Neuronal stem cell (in vitro differentiated cells): ENCODE measurements around the gene BGN.

Source experiments
- DNase-seq: peaks from one replicate; pipeline ENCODE4 v3.0.0-alpha.2; 2013; ENCODE audit warnings: low spot score
- H2AFZ ChIP-seq: one replicate; pipeline ENCODE4 v1.6.1; 2013; ENCODE audit warnings: mild to moderate bottlenecking, low read length, inconsistent platforms
- H2AK5ac ChIP-seq: 2 replicates; pipeline ENCODE4 v1.6.1; 2013; ENCODE audit warnings: low read depth, mild to moderate bottlenecking, inconsistent platforms, low read length, moderate library complexity, mixed read lengths
- H2BK120ac ChIP-seq: 2 replicates; pipeline ENCODE4 v1.6.1; 2013; ENCODE audit warnings: low read depth, mild to moderate bottlenecking, inconsistent platforms, low read length, moderate library complexity, mixed read lengths
- H2BK12ac ChIP-seq: one replicate; pipeline ENCODE4 v1.6.1; 2013; ENCODE audit warnings: low read length, inconsistent platforms
- H2BK15ac ChIP-seq: 2 replicates; pipeline ENCODE4 v1.6.1; 2013; ENCODE audit warnings: mild to moderate bottlenecking, low read length, inconsistent platforms, mixed read lengths
- H2BK5ac ChIP-seq: one replicate; pipeline ENCODE4 v1.6.1; 2013; ENCODE audit warnings: inconsistent platforms, mild to moderate bottlenecking, low read length, moderate library complexity
- H3K14ac ChIP-seq: one replicate; pipeline ENCODE4 v1.6.1; 2013; ENCODE audit warnings: low read length, inconsistent platforms
- H3K18ac ChIP-seq: 2 replicates; pipeline ENCODE4 v1.6.1; 2013; ENCODE audit warnings: low read length, inconsistent platforms
- H3K23ac ChIP-seq: 2 replicates; pipeline ENCODE4 v1.6.1; 2013; ENCODE audit warnings: low read depth, mild to moderate bottlenecking, mixed read lengths, low read length, inconsistent platforms; ENCODE audit not compliant: poor library complexity
- H3K27ac ChIP-seq: replicated peaks from 3 replicates; pipeline ENCODE4 v1.5.1; 2013; ENCODE audit warnings: low read length, inconsistent platforms
- H3K27me3 ChIP-seq, 3 experiments: 2 replicates each; pipeline ENCODE4 v1.6.1; 2013; ENCODE audit warnings: low read length in 3 of 3, mild to moderate bottlenecking in 2 of 3, inconsistent platforms in 1 of 3, low read depth in 1 of 3, mixed read lengths in 1 of 3, moderate library complexity in 1 of 3; ENCODE audit not compliant: control insufficient read depth in 3 of 3, insufficient read depth in 3 of 3
- H3K36me3 ChIP-seq, 2 donors: replicated peaks in 1 of 2; 2 replicates each; pipeline ENCODE4 v1.6.1; 2013; ENCODE audit warnings: low read length in 2 of 2; ENCODE audit not compliant: control insufficient read depth in 2 of 2, insufficient read depth in 2 of 2
- H3K4ac ChIP-seq: 2 replicates; pipeline ENCODE4 v1.6.1; 2013; ENCODE audit warnings: inconsistent platforms, mild to moderate bottlenecking, low read length, moderate library complexity
- H3K4me1 ChIP-seq, 2 donors: 1 replicate in 1 of 2; 2 replicates in 1 of 2; pipeline ENCODE4 v1.6.1; 2013; ENCODE audit warnings: low read length in 2 of 2, low read depth in 1 of 2; ENCODE audit not compliant: control insufficient read depth in 2 of 2, insufficient read depth in 1 of 2
- H3K4me2 ChIP-seq: one replicate; pipeline ENCODE4 v1.6.1; 2013; ENCODE audit warnings: mild to moderate bottlenecking, low read length, inconsistent platforms; ENCODE audit not compliant: insufficient read depth, poor library complexity, severe bottlenecking
- H3K4me3 ChIP-seq, 2 donors: 2 replicates each; pipeline ENCODE4 v1.5.1; 2013; ENCODE audit warnings: low read length in 2 of 2, mild to moderate bottlenecking in 2 of 2, inconsistent platforms in 1 of 2, moderate library complexity in 1 of 2
- H3K79me1 ChIP-seq: one replicate; pipeline ENCODE4 v1.6.1; 2013; ENCODE audit warnings: low read depth, mild to moderate bottlenecking, inconsistent platforms, low read length, moderate library complexity
- H3K9ac ChIP-seq: one replicate; pipeline ENCODE4 v1.6.1; 2013; ENCODE audit warnings: mild to moderate bottlenecking, low read depth, low read length, inconsistent platforms; ENCODE audit not compliant: poor library complexity
- H3K9me3 ChIP-seq, 2 donors: replicated peaks in 1 of 2; 2 replicates each; pipeline versions ENCODE3 to v1.6.1; 2013; ENCODE audit warnings: low read length in 2 of 2, mild to moderate bottlenecking in 2 of 2, inconsistent platforms in 1 of 2, low read depth in 1 of 2, mixed read lengths in 1 of 2, moderate library complexity in 1 of 2; ENCODE audit not compliant: control insufficient read depth in 2 of 2, insufficient read depth in 1 of 2
- H4K8ac ChIP-seq: one replicate; pipeline ENCODE4 v1.6.1; 2013; ENCODE audit warnings: low read depth, mild to moderate bottlenecking, inconsistent platforms, low read length, moderate library complexity
- H4K91ac ChIP-seq: one replicate; pipeline ENCODE4 v1.6.1; 2013; ENCODE audit warnings: low read length, low read depth, mild to moderate bottlenecking, inconsistent platforms; ENCODE audit not compliant: poor library complexity
- WGBS, 2 donors: extraction: QIAGEN DNeasy Blood & Tissue Kit; methylation state at CpG; one replicate each; pipeline ENCODE4 v1.1.7; 2013; ENCODE audit warnings: missing lambda C conversion rate in 2 of 2, mixed read lengths in 1 of 2; ENCODE audit not compliant: insufficient read length in 2 of 2, insufficient replicate concordance in 1 of 2; ENCODE audit errors: extremely low coverage in 2 of 2; 5-methylcytosine and 5-hydroxymethylcytosine counted together

The BGN gene

DNA sequence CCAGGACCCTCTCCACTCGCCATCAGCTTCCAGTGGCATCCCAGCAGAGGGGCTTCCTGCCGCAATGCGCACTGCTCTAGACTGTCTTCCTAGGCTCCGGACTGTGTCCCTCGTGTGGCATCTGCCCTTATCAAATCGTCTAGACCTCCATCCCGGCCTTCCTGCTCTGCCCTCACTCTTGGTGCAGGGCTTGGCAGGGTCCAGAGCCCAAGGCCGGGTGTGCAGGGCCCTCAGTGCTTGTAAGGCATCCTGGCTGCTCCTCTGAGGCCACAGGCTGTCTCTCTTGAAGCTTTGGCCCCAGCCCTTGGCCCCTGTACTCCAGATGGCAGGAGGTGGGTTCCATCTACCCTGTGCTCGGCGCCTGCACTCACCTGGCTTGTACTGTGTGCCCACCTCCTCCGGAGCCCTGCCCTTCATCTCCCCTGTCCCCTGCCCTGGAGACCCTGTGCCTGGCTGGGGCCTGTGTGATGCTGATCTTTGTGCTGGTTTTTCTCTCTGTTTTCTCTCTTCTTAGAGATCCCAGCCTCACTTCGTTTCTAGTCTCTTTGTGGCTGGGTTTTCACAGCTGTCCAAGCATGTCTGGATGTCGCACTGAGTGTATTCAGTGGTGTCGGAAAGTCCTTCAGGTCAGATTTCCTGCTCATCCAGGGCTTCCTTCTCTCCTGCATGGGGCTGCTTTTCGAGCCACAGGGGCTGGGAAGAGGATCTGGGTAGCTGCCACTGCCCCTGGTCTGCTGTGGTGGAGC is 45.2 kb upstream of the BGN start:
- H3K27ac ChIP-seq, result no peak overlapping the region
- no peak overlapping the region for H2BK15ac ChIP-seq
- no peak overlapping the region for H4K91ac ChIP-seq
- H3K9ac ChIP-seq, result no peak overlapping the region
- no peak overlapping the region for H3K23ac ChIP-seq
- no peaks in the 10 kb centered on the region for H3K4me1 ChIP-seq
- peaks cover 2 to 12% of the 10 kb centered on the region in 2 donors for H3K36me3 ChIP-seq
- H2AK5ac ChIP-seq, result no peak overlapping the region
- H2BK5ac ChIP-seq, result no peak overlapping the region
- H3K4me3 ChIP-seq, result no peak overlapping the region
- H3K4me2 ChIP-seq, result no peak overlapping the region
- H3K79me1 ChIP-seq, result peaks cover 1% of the 10 kb centered on the region
- no peak for DNase-seq
- no peak overlapping the region for H2BK12ac ChIP-seq
- no peak overlapping the region for H2BK120ac ChIP-seq
- no peak overlapping the region for H4K8ac ChIP-seq
- H3K14ac ChIP-seq, result no peak overlapping the region
- no peaks in the 10 kb centered on the region for H3K9me3 ChIP-seq
- H3K4ac ChIP-seq, result no peak overlapping the region
- WGBS, 2 donors, result no CpG with 5 or more reads among the region's 15 CpGs
- peaks cover 0 to 17% (median 0%) of the 10 kb centered on the region in 3 experiments for H3K27me3 ChIP-seq
- H3K18ac ChIP-seq, result no peak overlapping the region
- no peak overlapping the region for H2AFZ ChIP-seq

- H3K23ac ChIP-seq, result no peak overlapping the region
- H3K18ac ChIP-seq, result no peak overlapping the region
- H4K8ac ChIP-seq, result no peak overlapping the region
- H3K14ac ChIP-seq, result no peak overlapping the region
- no peak overlapping the region for H2AK5ac ChIP-seq
- DNase-seq, result no peak
- H3K9ac ChIP-seq, result no peak overlapping the region
- H3K4me1 ChIP-seq, result no peaks in the 10 kb centered on the region
- peaks cover 1% of the 10 kb centered on the region for H3K79me1 ChIP-seq
- H3K4ac ChIP-seq, result no peak overlapping the region
- no CpG with 5 or more reads among the region's 26 CpGs for WGBS, 2 donors
- H3K36me3 ChIP-seq, result peaks cover 2 to 15% of the 10 kb centered on the region in 2 donors
- H3K27me3 ChIP-seq, result peaks cover 0 to 17% (median 0%) of the 10 kb centered on the region in 3 experiments
- no peak overlapping the region for H2BK15ac ChIP-seq
- no peak overlapping the region for H2BK120ac ChIP-seq
- no peak overlapping the region for H2AFZ ChIP-seq
- no peak overlapping the region for H3K4me3 ChIP-seq
- H3K4me2 ChIP-seq, result no peak overlapping the region
- H2BK12ac ChIP-seq, result no peak overlapping the region
- H3K27ac ChIP-seq, result no peak overlapping the region
- no peaks in the 10 kb centered on the region for H3K9me3 ChIP-seq
- no peak overlapping the region for H2BK5ac ChIP-seq
- H4K91ac ChIP-seq, result no peak overlapping the region
These were observed 44.4 kb upstream of the BGN start for GRCh38 chrX:153450114-153450948.

DNA sequence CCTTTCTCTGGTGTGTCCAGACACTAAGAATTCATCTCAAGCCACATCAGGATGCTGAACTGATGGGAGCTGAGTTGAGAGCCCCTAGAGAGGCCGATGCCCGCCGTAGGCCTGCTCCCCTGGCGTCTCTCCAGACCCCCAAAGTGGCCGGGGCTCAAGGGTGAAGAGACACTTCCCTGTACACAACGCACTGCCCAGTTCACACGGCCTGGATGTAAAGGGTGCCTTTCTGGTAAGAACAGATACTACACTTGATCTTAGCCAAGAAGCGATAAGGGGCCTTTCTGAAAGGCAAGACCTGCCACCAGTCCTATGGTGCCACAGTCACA is 43.9 kb upstream of the BGN start:
- no peak overlapping the region for H3K14ac ChIP-seq
- H2BK15ac ChIP-seq, result no peak overlapping the region
- H2AFZ ChIP-seq, result no peak overlapping the region
- H3K18ac ChIP-seq, result no peak overlapping the region
- no peak overlapping the region for H3K27ac ChIP-seq
- no peak overlapping the region for H2AK5ac ChIP-seq
- H3K4ac ChIP-seq, result no peak overlapping the region
- H3K9me3 ChIP-seq, result no peaks in the 10 kb centered on the region
- H2BK5ac ChIP-seq, result no peak overlapping the region
- no peak overlapping the region for H4K91ac ChIP-seq
- DNase-seq, result no peak
- WGBS, 2 donors, result no CpG with 5 or more reads among the region's 8 CpGs
- no peaks in the 10 kb centered on the region for H3K4me1 ChIP-seq
- peaks cover 2 to 15% of the 10 kb centered on the region in 2 donors for H3K36me3 ChIP-seq
- no peak overlapping the region for H4K8ac ChIP-seq
- no peak overlapping the region for H3K4me2 ChIP-seq
- no peak overlapping the region for H3K9ac ChIP-seq
- H3K4me3 ChIP-seq, result no peak overlapping the region
- no peak overlapping the region for H2BK120ac ChIP-seq
- H3K23ac ChIP-seq, result no peak overlapping the region
- no peak overlapping the region for H2BK12ac ChIP-seq
- peaks cover 1% of the 10 kb centered on the region for H3K79me1 ChIP-seq
- H3K27me3 ChIP-seq, result peaks cover 0 to 17% (median 0%) of the 10 kb centered on the region in 3 experiments

DNA sequence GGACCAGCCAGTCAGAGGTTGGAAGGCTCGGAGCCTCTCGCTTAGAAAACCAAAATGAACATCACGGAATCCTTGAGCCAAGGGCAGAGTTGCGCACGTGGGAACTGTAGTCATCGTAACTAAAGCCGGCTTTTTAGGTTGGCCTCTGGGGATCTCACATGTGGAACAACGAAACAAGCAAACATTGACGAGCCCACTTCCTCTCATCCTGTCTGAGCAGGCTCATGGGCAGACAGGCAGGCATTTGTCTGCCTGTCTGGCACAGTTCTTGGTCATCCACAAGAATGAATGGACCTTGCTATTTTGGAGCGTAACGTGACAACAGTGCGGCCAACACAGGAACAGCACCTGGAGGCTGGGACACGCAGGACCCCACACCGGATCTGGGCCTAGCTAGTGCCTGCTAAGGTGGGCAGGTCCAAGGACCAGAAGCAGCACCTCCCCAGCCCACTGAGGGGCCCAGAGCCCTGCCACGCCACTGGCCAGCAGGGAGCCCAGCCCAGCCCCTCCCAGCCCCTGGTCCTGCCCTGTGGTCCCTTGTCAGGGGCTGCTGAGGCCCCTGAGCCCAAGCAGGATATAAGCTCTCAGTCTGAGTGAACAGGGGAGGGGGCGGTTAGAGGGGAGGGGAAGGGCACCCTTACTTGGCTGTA is 39.8 kb upstream of the BGN start:
- H2BK120ac ChIP-seq, result no peak overlapping the region
- whole genome bisulfite sequencing, 2 donors, result no CpG with 5 or more reads among the region's 16 CpGs

More for the DNA sequence above, 39.8 kb upstream of the BGN start:
- Histone ChIP-seq H2BK15ac (no peak overlapping the region), H3K4ac (no peak overlapping the region), H3K14ac (no peak overlapping the region), H3K4me2 (no peak overlapping the region), H3K79me1 (peaks cover 2% of the 10 kb centered on the region), H2AK5ac (no peak overlapping the region), H3K9me3 (no peaks in the 10 kb centered on the region), H2AFZ (no peak overlapping the region), H4K8ac (no peak overlapping the region), H3K4me3 (no peak overlapping the region), H3K18ac (no peak overlapping the region), H3K23ac (no peak overlapping the region), H3K27ac (no peak overlapping the region), H2BK5ac (no peak overlapping the region), H4K91ac (no peak overlapping the region), H3K36me3 (peaks cover 0 to 14% of the 10 kb centered on the region in 2 donors), H3K27me3 (peaks cover 0 to 17% (median 0%) of the 10 kb centered on the region in 3 experiments), H2BK12ac (no peak overlapping the region), H3K9ac (no peak overlapping the region), H3K4me1 (no peaks in the 10 kb centered on the region)
- no peak for DNase-seq
